NCI-H2196 (cell line): Measurements from ENCODE around the gene CDH13.

Source experiments
- DNase-seq: peaks from one replicate; lab custom pipeline; 2025; ENCODE audit not compliant: unreplicated experiment; lab: John Stamatoyannopoulos, UW

The CDH13 gene

GRCh38 chr16:82626791-82627261 lies at the start of gene CDH13:
Gene CDH13, plus strand, starts transcription at chr16:82626969.
- no peak for DNase-seq

GRCh38 chr16:82580298-82580890 lies 46.4 kb upstream of the CDH13 start:
- DNase-seq: peak; percentile 22

GRCh38 chr16:82582975-82583374 lies 43.8 kb upstream of the CDH13 start:
- DNase-seq: no peak

GRCh38 chr16:82583422-82583821 lies 43.3 kb upstream of the CDH13 start:
- DNase-seq: no peak

- no peak for DNase-seq
Observed at GRCh38 chr16:82584553-82585152, 42.1 kb upstream of the CDH13 start.

- no peak for DNase-seq
Observed at GRCh38 chr16:82585675-82586074, 41.1 kb upstream of the CDH13 start.

- no peak for DNase-seq
Observed at GRCh38 chr16:82586130-82586529, 40.6 kb upstream of the CDH13 start.

GRCh38 chr16:82587289-82587688 lies 39.5 kb upstream of the CDH13 start:
- DNase-seq: no peak

GRCh38 chr16:82589407-82589806 lies 37.4 kb upstream of the CDH13 start:
- no peak for DNase-seq

- DNase-seq: no peak
Observed at GRCh38 chr16:82594114-82594513, 32.7 kb upstream of the CDH13 start.

GRCh38 chr16:82598771-82599170 lies 28.0 kb upstream of the CDH13 start:
- no peak for DNase-seq

- no peak for DNase-seq
Observed at GRCh38 chr16:82601989-82602640, 24.7 kb upstream of the CDH13 start.

- peak; percentile 6 for DNase-seq
Observed at GRCh38 chr16:82603784-82604411, 22.9 kb upstream of the CDH13 start.

GRCh38 chr16:82605076-82605475 lies 21.7 kb upstream of the CDH13 start:
- no peak for DNase-seq

GRCh38 chr16:82605863-82606620 lies 20.7 kb upstream of the CDH13 start:
- no peak for DNase-seq

GRCh38 chr16:82609140-82609539 lies 17.6 kb upstream of the CDH13 start:
- no peak for DNase-seq

GRCh38 chr16:82612263-82612662 lies 14.5 kb upstream of the CDH13 start:
- no peak for DNase-seq

- no peak for DNase-seq
Observed at GRCh38 chr16:82616356-82616755, 10.4 kb upstream of the CDH13 start.

GRCh38 chr16:82621781-82622180 lies 5.0 kb upstream of the CDH13 start:
- no peak for DNase-seq

- no peak for DNase-seq
Observed at GRCh38 chr16:82623241-82623640, 3.5 kb upstream of the CDH13 start.
